Ishikawa (cell line): ENCODE data around the gene SLC30A9.

Experiments used
- RAD21 ChIP-seq: IDR thresholded peaks from 2 replicates; pipeline ENCODE4 v1.6.1; 2012; ENCODE audit warnings: low read depth
- TAF1 ChIP-seq: IDR thresholded peaks from 2 replicates; pipeline ENCODE4 v1.6.1; 2012; ENCODE audit warnings: low read depth, mild to moderate bottlenecking
- TF ChIP-seq, protein P1 (sequence below): IDR thresholded peaks from 2 replicates; pipeline ENCODE4 v1.6.1; 2012

DNA sequence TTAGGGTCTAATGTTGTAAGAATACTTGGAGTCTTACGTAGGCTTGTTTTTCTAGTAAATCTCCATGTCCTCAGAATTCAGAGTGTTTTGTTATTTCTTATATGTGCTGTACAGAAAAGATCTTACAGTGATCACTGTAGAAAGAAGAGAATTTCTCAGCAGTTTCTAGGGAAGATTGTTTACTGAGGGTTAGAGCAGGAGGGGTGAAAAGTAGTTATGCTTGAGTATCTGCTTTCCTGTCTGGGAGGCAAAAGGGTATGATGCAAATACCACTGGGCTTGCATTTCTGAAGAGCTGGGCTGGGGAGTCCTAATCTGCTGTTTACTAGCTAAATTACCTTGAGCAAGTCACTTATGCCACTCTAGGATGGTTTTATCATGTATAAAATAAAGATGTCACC is 84.0 kb downstream of the SLC30A9 start:
- TF ChIP-seq RAD21, result no peak
- TF ChIP-seq, protein P1, sequence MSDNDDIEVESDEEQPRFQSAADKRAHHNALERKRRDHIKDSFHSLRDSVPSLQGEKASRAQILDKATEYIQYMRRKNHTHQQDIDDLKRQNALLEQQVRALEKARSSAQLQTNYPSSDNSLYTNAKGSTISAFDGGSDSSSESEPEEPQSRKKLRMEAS, result no peak
- TF ChIP-seq TAF1, result no peak
